ENCODE results near the gene ZFPM1.
"Not testable (repeated sequence)": the region's sequence is repeated elsewhere in the genome, so short reads cannot be mapped to it uniquely, and the experiment has no call there.

Gene ZFPM1

DNA sequence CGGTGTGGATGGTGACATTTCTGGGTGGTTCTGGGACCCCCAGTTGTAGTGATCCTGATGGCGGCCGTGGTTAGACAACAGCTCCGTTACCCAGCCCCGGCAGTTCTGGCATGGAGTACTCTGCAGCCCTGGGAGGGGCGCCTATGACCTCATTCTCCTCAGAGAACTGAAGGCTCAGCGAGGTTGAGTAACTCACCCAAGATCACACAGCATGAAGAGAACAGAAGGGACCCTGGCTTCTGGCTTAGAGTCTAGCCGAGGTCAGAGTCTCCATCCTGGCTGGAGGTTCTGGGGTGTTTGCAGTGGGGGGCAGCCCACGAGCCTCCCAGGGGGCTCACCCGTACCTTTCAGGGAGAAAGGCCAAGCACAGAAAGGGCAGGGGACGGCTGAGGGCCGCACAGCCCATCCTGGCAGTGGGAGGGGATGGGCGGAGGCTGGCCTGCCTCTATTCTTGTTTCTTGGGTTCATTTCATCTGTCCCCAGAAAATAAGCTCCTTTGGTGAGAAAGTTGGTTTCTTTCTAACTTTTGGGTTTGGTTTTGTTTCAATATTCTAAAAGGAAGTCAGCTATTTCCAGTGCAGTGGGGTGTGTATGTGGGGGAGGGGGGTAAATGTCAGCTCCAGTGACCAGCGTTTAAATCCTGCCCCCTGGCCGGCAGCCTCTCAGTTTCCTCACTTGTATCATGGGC, 13.2 kb downstream of the ZFPM1 start:
- Mint-ChIP-seq H3K36me3 (ENCODE audit: low read depth) (no peaks in the 10 kb centered on the region), H3K27me3 (ENCODE audit: low read depth) (no peaks in the 10 kb centered on the region), H3K4me3 (no peak overlapping the region), H3K27ac (no peak overlapping the region), H3K4me1 (peaks cover 17% of the 10 kb centered on the region), H3K9me3 (no peaks in the 10 kb centered on the region)
- TF ChIP-seq, protein P1, sequence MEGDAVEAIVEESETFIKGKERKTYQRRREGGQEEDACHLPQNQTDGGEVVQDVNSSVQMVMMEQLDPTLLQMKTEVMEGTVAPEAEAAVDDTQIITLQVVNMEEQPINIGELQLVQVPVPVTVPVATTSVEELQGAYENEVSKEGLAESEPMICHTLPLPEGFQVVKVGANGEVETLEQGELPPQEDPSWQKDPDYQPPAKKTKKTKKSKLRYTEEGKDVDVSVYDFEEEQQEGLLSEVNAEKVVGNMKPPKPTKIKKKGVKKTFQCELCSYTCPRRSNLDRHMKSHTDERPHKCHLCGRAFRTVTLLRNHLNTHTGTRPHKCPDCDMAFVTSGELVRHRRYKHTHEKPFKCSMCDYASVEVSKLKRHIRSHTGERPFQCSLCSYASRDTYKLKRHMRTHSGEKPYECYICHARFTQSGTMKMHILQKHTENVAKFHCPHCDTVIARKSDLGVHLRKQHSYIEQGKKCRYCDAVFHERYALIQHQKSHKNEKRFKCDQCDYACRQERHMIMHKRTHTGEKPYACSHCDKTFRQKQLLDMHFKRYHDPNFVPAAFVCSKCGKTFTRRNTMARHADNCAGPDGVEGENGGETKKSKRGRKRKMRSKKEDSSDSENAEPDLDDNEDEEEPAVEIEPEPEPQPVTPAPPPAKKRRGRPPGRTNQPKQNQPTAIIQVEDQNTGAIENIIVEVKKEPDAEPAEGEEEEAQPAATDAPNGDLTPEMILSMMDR (IDR thresholded peaks at IDR 0.05; ENCODE audit: unreplicated experiment in 3 of 3): no peak

DNA sequence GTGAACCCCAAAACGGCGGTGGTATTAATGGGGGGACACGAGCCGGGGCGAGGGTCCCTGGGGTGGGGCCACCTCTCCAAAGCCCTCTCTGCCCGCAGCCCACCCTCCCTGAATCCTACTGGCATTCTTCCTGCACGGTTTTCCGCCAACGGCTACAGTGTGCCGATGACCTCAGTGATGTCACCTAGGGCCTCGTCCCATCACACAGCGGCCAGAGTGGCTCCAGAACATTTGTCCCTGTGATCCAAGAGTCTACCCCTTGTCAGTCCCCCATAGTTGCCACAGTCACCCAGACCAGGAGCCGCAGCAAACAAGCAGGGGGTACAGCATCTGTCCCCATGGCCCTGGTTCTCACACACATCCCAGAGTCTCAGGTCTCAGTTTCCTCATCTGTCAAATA, 13.9 kb downstream of the ZFPM1 start:
- no peaks in the 10 kb centered on the region for H3K9me3 Mint-ChIP-seq
- H3K27me3 Mint-ChIP-seq (ENCODE audit: low read depth): no peaks in the 10 kb centered on the region
- H3K27ac Mint-ChIP-seq: no peak overlapping the region
- TF ChIP-seq, protein P1 (IDR thresholded peaks at IDR 0.05; ENCODE audit: unreplicated experiment in 3 of 3): no peak
- H3K4me1 Mint-ChIP-seq: peaks cover 13% of the 10 kb centered on the region
- no peaks in the 10 kb centered on the region for H3K36me3 Mint-ChIP-seq (ENCODE audit: low read depth)
- no peak overlapping the region for H3K4me3 Mint-ChIP-seq

DNA sequence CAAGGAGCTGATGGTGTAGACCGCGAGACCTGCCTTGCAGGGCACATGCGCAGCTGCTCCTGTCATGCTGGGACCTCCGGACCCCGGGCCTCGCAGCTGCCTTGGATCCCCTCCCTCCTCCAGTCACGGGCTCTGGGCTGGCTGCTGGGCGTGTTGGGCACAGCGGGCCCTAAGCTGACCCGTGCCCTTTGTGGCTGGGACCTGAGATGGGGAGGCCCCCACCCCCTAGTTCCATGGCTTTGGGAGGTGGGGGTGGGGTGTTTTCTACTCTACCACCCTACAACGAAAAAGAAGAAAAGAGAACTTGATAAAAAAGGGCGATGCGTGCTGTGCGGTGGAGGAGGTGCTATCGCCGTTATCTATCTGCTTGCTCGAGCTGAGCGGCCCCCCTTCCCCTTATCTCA, 14.5 kb downstream of the ZFPM1 start:
- no peaks in the 10 kb centered on the region for H3K27me3 Mint-ChIP-seq (ENCODE audit: low read depth)
- TF ChIP-seq, protein P1 (IDR thresholded peaks at IDR 0.05; ENCODE audit: unreplicated experiment in 3 of 3): no peak
- peaks cover 13% of the 10 kb centered on the region for H3K4me1 Mint-ChIP-seq
- no peaks in the 10 kb centered on the region for H3K36me3 Mint-ChIP-seq (ENCODE audit: low read depth)
- no peaks in the 10 kb centered on the region for H3K9me3 Mint-ChIP-seq
- H3K27ac Mint-ChIP-seq: peak overlapping the region in 1 of 3 experiments; percentile 52
- H3K4me3 Mint-ChIP-seq: no peak overlapping the region

DNA sequence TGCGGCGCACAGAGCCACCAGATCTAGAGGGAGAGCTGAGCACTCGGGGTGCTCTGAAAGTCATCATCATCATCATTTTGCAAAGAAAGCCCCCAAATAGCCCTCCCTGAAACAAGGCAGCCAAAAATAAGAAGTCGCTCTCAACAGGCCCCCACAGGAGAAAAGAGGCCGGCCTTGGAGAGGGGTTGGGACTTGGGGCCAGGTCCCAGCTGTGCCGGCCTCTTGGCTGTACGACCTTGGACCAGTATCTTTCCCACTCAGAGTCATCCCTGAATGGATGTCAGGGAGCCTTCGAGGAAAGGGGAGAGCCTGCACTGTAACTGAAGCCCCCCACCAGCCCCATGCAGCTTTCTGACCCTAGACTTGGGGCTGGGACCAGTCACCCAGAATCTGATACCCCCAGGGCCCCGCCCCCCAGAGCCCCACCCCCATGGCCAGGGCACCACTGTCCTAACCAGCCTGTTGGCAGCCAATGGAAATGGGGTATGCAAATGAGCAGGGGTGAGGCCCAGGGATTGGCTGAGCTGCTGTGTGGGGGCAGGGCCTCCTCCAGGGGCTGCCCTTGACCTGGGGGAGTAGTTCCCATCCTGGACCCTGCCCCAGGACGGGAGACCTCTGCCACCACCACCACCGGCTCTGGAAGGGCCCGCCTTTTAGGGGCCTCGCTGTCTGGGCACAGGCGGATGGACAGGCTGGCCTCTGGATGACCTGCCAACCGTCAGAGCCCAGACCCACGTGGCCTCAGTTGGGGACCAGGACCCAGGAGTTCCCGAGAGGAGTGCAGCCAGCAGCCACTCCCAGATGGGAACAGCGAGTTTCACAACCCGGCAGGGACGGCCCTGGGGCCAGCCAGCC, 15.4 kb downstream of the ZFPM1 start:
- no peak overlapping the region for H3K4me3 Mint-ChIP-seq
- peaks cover 13% of the 10 kb centered on the region for H3K4me1 Mint-ChIP-seq
- no peaks in the 10 kb centered on the region for H3K27me3 Mint-ChIP-seq (ENCODE audit: low read depth)
- no peaks in the 10 kb centered on the region for H3K9me3 Mint-ChIP-seq
- TF ChIP-seq, protein P1 (IDR thresholded peaks at IDR 0.05; ENCODE audit: unreplicated experiment in 3 of 3): no peak
- no peak overlapping the region for H3K27ac Mint-ChIP-seq
- no peaks in the 10 kb centered on the region for H3K36me3 Mint-ChIP-seq (ENCODE audit: low read depth)

DNA sequence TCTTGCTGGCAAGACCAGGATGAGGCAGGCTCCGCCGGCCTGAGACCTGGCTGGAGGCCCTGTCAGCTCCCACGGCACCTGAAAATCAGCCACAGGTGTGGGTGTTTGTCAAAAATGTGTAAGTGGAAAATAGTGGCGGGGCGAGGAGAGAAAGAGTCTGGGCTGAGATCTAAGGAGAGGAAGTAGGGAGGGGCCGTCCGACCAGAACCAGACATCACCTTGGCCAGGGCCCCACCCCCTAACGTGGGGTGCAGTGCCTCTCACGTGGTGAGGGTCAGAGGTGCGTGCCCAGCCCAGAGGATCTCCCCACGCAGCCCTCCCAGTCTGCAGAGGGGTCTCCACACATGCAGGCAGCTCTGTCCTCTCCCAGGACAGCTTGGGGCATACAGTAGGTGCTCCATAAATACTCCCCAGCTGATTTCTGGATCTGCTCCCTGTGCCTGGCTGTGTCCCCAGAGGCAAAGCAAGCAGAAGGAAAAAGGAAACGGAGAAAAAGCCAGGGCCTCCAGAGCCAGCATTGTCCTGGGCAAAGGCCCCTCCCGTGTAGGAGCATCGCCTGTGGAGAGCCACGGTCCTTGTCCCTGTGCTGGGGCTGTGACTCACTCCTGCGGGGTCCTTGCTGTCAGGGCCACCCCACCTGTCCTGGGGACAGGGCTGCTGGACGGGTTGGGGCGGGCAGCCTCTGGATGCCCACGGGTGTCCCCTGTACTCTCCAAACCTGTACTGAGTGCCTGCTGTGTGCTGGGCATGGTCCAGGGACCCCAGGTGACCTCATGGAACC, 16.7 kb downstream of the ZFPM1 start:
- H3K27me3 Mint-ChIP-seq (ENCODE audit: low read depth): no peaks in the 10 kb centered on the region
- TF ChIP-seq, protein P1 (IDR thresholded peaks at IDR 0.05; ENCODE audit: unreplicated experiment in 3 of 3): no peak
- H3K27ac Mint-ChIP-seq: no peak overlapping the region
- H3K9me3 Mint-ChIP-seq: no peaks in the 10 kb centered on the region
- H3K4me1 Mint-ChIP-seq: peaks cover 7% of the 10 kb centered on the region
- no peaks in the 10 kb centered on the region for H3K36me3 Mint-ChIP-seq (ENCODE audit: low read depth)
- H3K4me3 Mint-ChIP-seq: no peak overlapping the region

DNA sequence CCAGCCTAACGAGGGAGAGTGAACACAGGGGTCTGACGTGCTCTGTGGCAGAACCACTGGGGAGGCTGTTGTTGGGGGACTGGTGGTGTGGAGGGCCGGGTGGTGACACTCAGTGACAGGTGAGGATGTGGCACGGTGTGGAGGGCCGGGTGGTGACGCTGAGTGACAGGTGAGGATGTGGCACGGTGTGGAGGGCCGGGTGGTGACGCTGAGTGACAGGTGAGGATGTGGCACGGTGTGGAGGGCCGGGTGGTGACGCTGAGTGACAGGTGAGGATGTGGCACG, 17.3 kb downstream of the ZFPM1 start:
- H3K27ac Mint-ChIP-seq; H3K4me3 Mint-ChIP-seq; H3K27me3 Mint-ChIP-seq (ENCODE audit: low read depth); H3K4me1 Mint-ChIP-seq; H3K9me3 Mint-ChIP-seq; H3K36me3 Mint-ChIP-seq (ENCODE audit: low read depth): not testable (repeated sequence)

DNA sequence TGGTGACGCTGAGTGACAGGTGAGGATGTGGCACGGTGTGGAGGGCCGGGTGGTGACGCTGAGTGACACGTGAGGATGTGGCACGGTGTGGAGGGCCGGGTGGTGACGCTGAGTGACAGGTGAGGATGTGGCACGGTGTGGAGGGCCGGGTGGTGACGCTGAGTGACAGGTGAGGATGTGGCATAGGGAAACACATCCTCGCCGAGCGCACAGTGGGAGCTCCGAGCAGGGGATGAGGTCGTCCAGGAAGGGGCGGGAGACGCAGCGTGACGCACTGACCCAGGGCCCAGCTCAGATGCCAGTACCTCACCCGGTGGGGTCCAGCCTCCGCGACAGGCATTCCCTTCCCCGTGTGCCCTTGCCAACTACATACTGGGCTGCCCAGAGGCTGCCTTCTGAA, 17.6 kb downstream of the ZFPM1 start:
- not testable (repeated sequence) for H3K4me1 Mint-ChIP-seq; H3K4me3 Mint-ChIP-seq; H3K36me3 Mint-ChIP-seq (ENCODE audit: low read depth); H3K27ac Mint-ChIP-seq; H3K9me3 Mint-ChIP-seq; H3K27me3 Mint-ChIP-seq (ENCODE audit: low read depth)
